ENCODE data around the gene NOL3. TPM values are rescaled to one million over a fixed set of nuclear protein-coding genes. Genes with fewer than 3 reads are reported as not detected.

Gene NOL3
- total RNA-seq, 1 donor from 2014 or later = 5.8 TPM

GRCh38 chr16:67208154-67208896 lies 38.0 kb downstream of the NOL3 start:
- Mint-ChIP-seq H3K4me3 (no peak overlapping the region), H3K27me3 (ENCODE audit: low read depth) (peaks cover 2% of the 10 kb centered on the region), H3K27ac (ENCODE audit: unreplicated experiment) (no peak overlapping the region), H3K9me3 (no peaks in the 10 kb centered on the region), H3K36me3 (ENCODE audit: low read depth) (no peaks in the 10 kb centered on the region), H3K4me1 (peaks cover 6% of the 10 kb centered on the region)
- no peak for DNase-seq (ENCODE audit: low read depth, low spot score)
- no peak for TF ChIP-seq CTCF (conservative IDR thresholded peaks at IDR 0.05)

- H3K4me3 Mint-ChIP-seq = no peak overlapping the region
- DNase-seq (ENCODE audit: low read depth, low spot score) = no peak
- H3K27ac Mint-ChIP-seq (ENCODE audit: unreplicated experiment) = no peak overlapping the region
- H3K27me3 Mint-ChIP-seq (ENCODE audit: low read depth) = peaks cover 2% of the 10 kb centered on the region
- peaks cover 6% of the 10 kb centered on the region for H3K4me1 Mint-ChIP-seq
- no peaks in the 10 kb centered on the region for H3K9me3 Mint-ChIP-seq
- no peaks in the 10 kb centered on the region for H3K36me3 Mint-ChIP-seq (ENCODE audit: low read depth)
- TF ChIP-seq CTCF (conservative IDR thresholded peaks at IDR 0.05) = no peak
Observed at GRCh38 chr16:67209565-67209964, 39.2 kb downstream of the NOL3 start.

- Mint-ChIP-seq H3K4me3 (no peak overlapping the region), H3K36me3 (ENCODE audit: low read depth) (no peaks in the 10 kb centered on the region), H3K27me3 (ENCODE audit: low read depth) (peaks cover 2% of the 10 kb centered on the region), H3K9me3 (no peaks in the 10 kb centered on the region), H3K27ac (ENCODE audit: unreplicated experiment) (no peak overlapping the region), H3K4me1 (peaks cover 6% of the 10 kb centered on the region)
- no peak for TF ChIP-seq CTCF (conservative IDR thresholded peaks at IDR 0.05)
- no peak for DNase-seq (ENCODE audit: low read depth, low spot score)
Observed at GRCh38 chr16:67210069-67210937, 40.0 kb downstream of the NOL3 start.

GRCh38 chr16:67211674-67212073 lies 41.3 kb downstream of the NOL3 start:
- Mint-ChIP-seq H3K36me3 (ENCODE audit: low read depth) (no peaks in the 10 kb centered on the region), H3K4me3 (no peak overlapping the region), H3K27ac (ENCODE audit: unreplicated experiment) (no peak overlapping the region), H3K9me3 (no peaks in the 10 kb centered on the region), H3K4me1 (peaks cover 3% of the 10 kb centered on the region), H3K27me3 (ENCODE audit: low read depth) (peaks cover 2% of the 10 kb centered on the region)
- TF ChIP-seq CTCF (conservative IDR thresholded peaks at IDR 0.05) = no peak
- DNase-seq (ENCODE audit: low read depth, low spot score) = no peak

- no peak for TF ChIP-seq CTCF (conservative IDR thresholded peaks at IDR 0.05)
- H3K4me1 Mint-ChIP-seq = no peaks in the 10 kb centered on the region
- H3K36me3 Mint-ChIP-seq (ENCODE audit: low read depth) = no peaks in the 10 kb centered on the region
- DNase-seq (ENCODE audit: low read depth, low spot score) = no peak
- no peak overlapping the region for H3K4me3 Mint-ChIP-seq
- H3K27me3 Mint-ChIP-seq (ENCODE audit: low read depth) = peaks cover 2% of the 10 kb centered on the region
- H3K9me3 Mint-ChIP-seq = no peaks in the 10 kb centered on the region
- H3K27ac Mint-ChIP-seq (ENCODE audit: unreplicated experiment) = no peak overlapping the region
Observed at GRCh38 chr16:67212766-67213165, 42.4 kb downstream of the NOL3 start.

Data from neural crest cell (in vitro differentiated cells).